Measurements from ENCODE around the gene HEBP2. TPM values are rescaled to one million over a fixed set of nuclear protein-coding genes. Genes with fewer than 3 reads are reported as not detected.

HEBP2 gene
- polyA plus RNA-seq, 1 experiment: 16.8 TPM

GRCh38 chr6:138403324-138403800 is 661 bp upstream of the HEBP2 start:
- H3K9me3 ChIP-seq (ENCODE audit: control insufficient read depth, insufficient read depth, low read length): no peaks in the 10 kb centered on the region
- peak; percentile 22 for TF ChIP-seq CTCF (IDR thresholded peaks at IDR 0.05; ENCODE audit: low read depth, low read length)
- H3K27ac ChIP-seq (ENCODE audit: low read depth, low read length): no peak overlapping the region
- no peak for DNase-seq (ENCODE audit: low read depth, low spot score)
- POLR2A ChIA-PET: no interaction called here
- CTCF ChIA-PET: interaction anchor here (0.6 to 3.2 kb wide), 3 partner anchors 196 to 458 kb away, joined by 3 to 17 read pairs (median 4); no protein-coding TSS in a partner anchor
- H3K4me3 ChIP-seq (ENCODE audit: low read depth, low read length): peak overlapping the region; percentile 74
- H3K27me3 ChIP-seq (ENCODE audit: control insufficient read depth, insufficient read depth, low read length): peaks cover 2% of the 10 kb centered on the region

GRCh38 chr6:138404666-138405337 is 779 bp downstream of the HEBP2 start:
- Histone ChIP-seq H3K27me3 (ENCODE audit: control insufficient read depth, insufficient read depth, low read length) (peaks cover 2% of the 10 kb centered on the region), H3K27ac (ENCODE audit: low read depth, low read length) (no peak overlapping the region), H3K9me3 (ENCODE audit: control insufficient read depth, insufficient read depth, low read length) (no peaks in the 10 kb centered on the region), H3K4me3 (ENCODE audit: low read depth, low read length) (peak overlapping the region; percentile 74)
- DNase-seq (ENCODE audit: low read depth, low spot score): no peak
- no peak for TF ChIP-seq CTCF (IDR thresholded peaks at IDR 0.05; ENCODE audit: low read depth, low read length)
- POLR2A ChIA-PET: no interaction called here
- CTCF ChIA-PET: interaction anchor here (0.6 to 3.2 kb wide), 9 partner anchors 9 to 763 kb away, joined by 3 to 17 read pairs (median 4); no protein-coding TSS in a partner anchor

GRCh38 chr6:138405816-138406413 is 1.9 kb downstream of the HEBP2 start:
- no peak overlapping the region for H3K4me3 ChIP-seq (ENCODE audit: low read depth, low read length)
- ChIA-PET POLR2A (no interaction called here), CTCF (interaction anchor here (1.5 to 1.8 kb wide), 3 partner anchors 10 to 360 kb away, joined by 3 to 4 read pairs (median 4); no protein-coding TSS in a partner anchor)
- no peak for DNase-seq (ENCODE audit: low read depth, low spot score)
- H3K27ac ChIP-seq (ENCODE audit: low read depth, low read length): no peak overlapping the region
- H3K27me3 ChIP-seq (ENCODE audit: control insufficient read depth, insufficient read depth, low read length): peaks cover 2% of the 10 kb centered on the region
- TF ChIP-seq CTCF (IDR thresholded peaks at IDR 0.05; ENCODE audit: low read depth, low read length): no peak
- H3K9me3 ChIP-seq (ENCODE audit: control insufficient read depth, insufficient read depth, low read length): no peaks in the 10 kb centered on the region

- no peaks in the 10 kb centered on the region for H3K9me3 ChIP-seq (ENCODE audit: control insufficient read depth, insufficient read depth, low read length)
- ChIA-PET CTCF (no interaction called here), POLR2A (no interaction called here)
- H3K4me3 ChIP-seq (ENCODE audit: low read depth, low read length): no peak overlapping the region
- H3K27me3 ChIP-seq (ENCODE audit: control insufficient read depth, insufficient read depth, low read length): peaks cover 2% of the 10 kb centered on the region
- TF ChIP-seq CTCF (IDR thresholded peaks at IDR 0.05; ENCODE audit: low read depth, low read length): no peak
- no peak overlapping the region for H3K27ac ChIP-seq (ENCODE audit: low read depth, low read length)
- no peak for DNase-seq (ENCODE audit: low read depth, low spot score)
Observed at GRCh38 chr6:138406443-138406842, 2.4 kb downstream of the HEBP2 start.

Measured in AG04450 (cell line).